IMR-90 (cell line): ENCODE measurements around the gene C11orf42. TPM values are rescaled to one million over a fixed set of nuclear protein-coding genes. Genes with fewer than 3 reads are reported as not detected.

Experiments used
- ATAC-seq: fragments of 200-7000 bp; cut with Tn5 transposase; 2 replicates; pipeline ENCODE4 v1.9.1; 2020; ENCODE audit warnings: low read depth, mild to moderate bottlenecking, moderate library complexity
- BruUV-seq: library from RNA; stranded (reverse); fragments of 400-500 nt; replicated peaks from 2 replicates; lab custom pipeline; 2021; lab: Mats Ljungman, UMichigan
- CTCF ChIA-PET: fragments of 300-600 bp; formaldehyde crosslinking; extraction: SDS; loops from one replicate; lab custom pipeline; 2021; ENCODE audit warnings: antibody characterized with exemption; lab: Yijun Ruan, JAX
- POLR2A ChIA-PET: fragments of 300-600 bp; sonication (Branson Sonifier 250); formaldehyde crosslinking; loops from one replicate; lab custom pipeline; 2022; ENCODE audit warnings: antibody characterized with exemption; ENCODE audit not compliant: unreplicated experiment; lab: Charles Lee
- DNase-seq: peaks from one replicate; pipeline ENCODE4 v3.0.0; 2013
- H2AFZ ChIP-seq: replicated peaks from 2 replicates; pipeline ENCODE3; 2013; ENCODE audit warnings: low read length, mild to moderate bottlenecking; ENCODE audit not compliant: poor library complexity
- H2AK5ac ChIP-seq: 2 replicates; pipeline ENCODE4 v1.6.1; 2013; ENCODE audit warnings: low read depth, low read length, inconsistent platforms
- H2AK9ac ChIP-seq: replicated peaks from 2 replicates; pipeline ENCODE3; 2013; ENCODE audit warnings: mild to moderate bottlenecking, low read depth, low read length, moderate library complexity; ENCODE audit not compliant: poor library complexity
- H2BK120ac ChIP-seq: 2 replicates; pipeline ENCODE4 v1.6.1; 2013; ENCODE audit warnings: low read depth, low read length, inconsistent platforms
- H2BK15ac ChIP-seq: 3 replicates; pipeline ENCODE4 v1.6.1; 2013; ENCODE audit warnings: low read depth, low read length, inconsistent platforms
- H2BK20ac ChIP-seq: 2 replicates; pipeline ENCODE4 v1.6.1; 2013; ENCODE audit warnings: low read depth, mild to moderate bottlenecking, inconsistent platforms, low read length, moderate library complexity
- H2BK5ac ChIP-seq: 2 replicates; pipeline ENCODE4 v1.6.1; 2013; ENCODE audit warnings: mild to moderate bottlenecking, low read depth, low read length, inconsistent platforms; ENCODE audit not compliant: poor library complexity, severe bottlenecking
- H3K14ac ChIP-seq: replicated peaks from 2 replicates; pipeline ENCODE4 v1.6.1; 2013; ENCODE audit warnings: low read depth, low read length, inconsistent platforms
- H3K18ac ChIP-seq: 2 replicates; pipeline ENCODE4 v1.6.1; 2013; ENCODE audit warnings: low read depth, low read length, control low read depth
- H3K23ac ChIP-seq: 2 replicates; pipeline ENCODE4 v1.6.1; 2013; ENCODE audit warnings: low read depth, low read length, inconsistent platforms
- H3K27ac ChIP-seq: 2 replicates; pipeline ENCODE4 v1.5.1; 2013; ENCODE audit warnings: mild to moderate bottlenecking, control low read depth, low read length; ENCODE audit not compliant: insufficient read depth
- H3K27me3 ChIP-seq: 2 replicates; pipeline ENCODE4 v1.6.1; 2013; ENCODE audit warnings: low read length; ENCODE audit not compliant: control insufficient read depth, insufficient read depth
- H3K36me3 ChIP-seq: 2 replicates; pipeline ENCODE4 v1.6.1; 2013; ENCODE audit warnings: low read length, mixed read lengths; ENCODE audit not compliant: control insufficient read depth, insufficient read depth
- H3K4ac ChIP-seq: 2 replicates; pipeline ENCODE4 v1.6.1; 2013; ENCODE audit warnings: low read depth, low read length, inconsistent platforms
- H3K4me1 ChIP-seq: 2 replicates; pipeline ENCODE4 v1.6.1; 2013; ENCODE audit warnings: low read length, mixed read lengths; ENCODE audit not compliant: control insufficient read depth, insufficient read depth
- H3K4me2 ChIP-seq: 2 replicates; pipeline ENCODE4 v1.6.1; 2013; ENCODE audit warnings: low read depth, mild to moderate bottlenecking, control low read depth, low read length, moderate library complexity
- H3K4me3 ChIP-seq: 2 replicates; pipeline ENCODE4 v1.5.1; 2013; ENCODE audit warnings: low read depth, mild to moderate bottlenecking, control low read depth, low read length, moderate library complexity; ENCODE audit not compliant: insufficient read depth
- H3K56ac ChIP-seq: 2 replicates; pipeline ENCODE4 v1.6.1; 2013; ENCODE audit warnings: low read length, inconsistent platforms; ENCODE audit not compliant: insufficient read depth; ENCODE audit errors: extremely low read depth
- H3K79me1 ChIP-seq, 2 experiments: 2 replicates each; pipeline ENCODE4 v1.6.1; 2013; ENCODE audit warnings: low read length in 2 of 2, inconsistent platforms in 1 of 2, low read depth in 1 of 2
- H3K9ac ChIP-seq: 2 replicates; pipeline ENCODE4 v1.6.1; 2013; ENCODE audit warnings: low read depth, low read length, control low read depth
- H3K9me1 ChIP-seq: 2 replicates; pipeline ENCODE4 v1.6.1; 2013; ENCODE audit warnings: low read length, inconsistent platforms; ENCODE audit not compliant: insufficient read depth
- H3K9me3 ChIP-seq: 2 replicates; pipeline ENCODE4 v1.6.1; 2013; ENCODE audit warnings: low read length; ENCODE audit not compliant: control insufficient read depth, insufficient read depth
- H4K20me1 ChIP-seq: 2 replicates; pipeline ENCODE4 v1.6.1; 2013; ENCODE audit warnings: low read length, inconsistent platforms; ENCODE audit not compliant: insufficient read depth
- H4K5ac ChIP-seq: 2 replicates; pipeline ENCODE4 v1.6.1; 2013; ENCODE audit warnings: mild to moderate bottlenecking, low read depth, low read length, control low read depth
- H4K8ac ChIP-seq, 2 experiments: 2 replicates each; pipeline ENCODE4 v1.6.1; 2013; ENCODE audit warnings: low read depth in 2 of 2, low read length in 2 of 2, control low read depth in 1 of 2, inconsistent platforms in 1 of 2
- H4K91ac ChIP-seq: 2 replicates; pipeline ENCODE4 v1.6.1; 2013; ENCODE audit warnings: low read depth, low read length, inconsistent platforms; ENCODE audit not compliant: insufficient read depth
- BHLHE40 ChIP-seq: fragments of 150-350 bp; IDR thresholded peaks from 2 replicates; pipeline ENCODE4 v1.6.1; 2016; ENCODE audit warnings: mild to moderate bottlenecking, low read depth, low read length
- CEBPB ChIP-seq: IDR thresholded peaks from 2 replicates; pipeline ENCODE4 v1.6.1; 2012; ENCODE audit warnings: low read depth, low read length, improper control_type of control experiment
- CHD1 ChIP-seq: IDR thresholded peaks from 2 replicates; pipeline ENCODE4 v1.6.1; 2012; ENCODE audit warnings: low read depth, low read length, improper control_type of control experiment
- CTCF ChIP-seq: conservative IDR thresholded peaks from 2 replicates; pipeline ENCODE4 v1.5.1; 2012; ENCODE audit warnings: mild to moderate bottlenecking, low read depth, low read length, improper control_type of control experiment
- ELK1 ChIP-seq: fragments of 150-350 bp; IDR thresholded peaks from 2 replicates; pipeline ENCODE4 v1.6.1; 2016; ENCODE audit warnings: low read depth, mild to moderate bottlenecking, low read length, moderate library complexity, borderline replicate concordance
- FOS ChIP-seq: fragments of 150-350 bp; IDR thresholded peaks from 2 replicates; pipeline ENCODE4 v1.6.1; 2016; ENCODE audit warnings: low read depth, low read length
- MAFK ChIP-seq: IDR thresholded peaks from 2 replicates; pipeline ENCODE4 v1.6.1; 2012; ENCODE audit warnings: low read depth, low read length, improper control_type of control experiment
- MAZ ChIP-seq: IDR thresholded peaks from 2 replicates; pipeline ENCODE4 v1.6.1; 2012; ENCODE audit warnings: low read depth, mild to moderate bottlenecking, low read length, improper control_type of control experiment, moderate library complexity, borderline replicate concordance
- MXI1 ChIP-seq: IDR thresholded peaks from 2 replicates; pipeline ENCODE4 v1.6.1; 2012; ENCODE audit warnings: low read depth, mild to moderate bottlenecking, low read length, moderate library complexity, borderline replicate concordance
- NFE2L2 ChIP-seq: fragments of 150-350 bp; IDR thresholded peaks from 2 replicates; pipeline ENCODE4 v1.6.1; 2016; ENCODE audit warnings: low read depth, mild to moderate bottlenecking, low read length
- POLR2A ChIP-seq: IDR thresholded peaks from 2 replicates; pipeline ENCODE4 v1.6.1; 2012; ENCODE audit warnings: mild to moderate bottlenecking, low read depth, low read length
- RAD21 ChIP-seq: IDR thresholded peaks from 2 replicates; pipeline ENCODE4 v1.6.1; 2012; ENCODE audit warnings: low read length, improper control_type of control experiment
- RCOR1 ChIP-seq: IDR thresholded peaks from 2 replicates; pipeline ENCODE4 v1.6.1; 2012; ENCODE audit warnings: mild to moderate bottlenecking, low read length, improper control_type of control experiment; ENCODE audit not compliant: insufficient replicate concordance
- RFX5 ChIP-seq: IDR thresholded peaks from 2 replicates; pipeline ENCODE4 v1.8.0; 2012; ENCODE audit warnings: low read depth, mild to moderate bottlenecking, low read length, moderate library complexity
- SMC3 ChIP-seq: fragments of 150-350 bp; IDR thresholded peaks from 2 replicates; pipeline ENCODE4 v1.6.1; 2016; ENCODE audit warnings: low read depth, mild to moderate bottlenecking, antibody characterized with exemption, low read length, moderate library complexity
- USF2 ChIP-seq: fragments of 150-350 bp; IDR thresholded peaks from 2 replicates; pipeline ENCODE4 v1.6.1; 2017; ENCODE audit warnings: mild to moderate bottlenecking, antibody characterized with exemption, low read length, low read depth
- WGBS, 2 experiments: methylation state at CpG; one replicate each; pipeline versions ENCODE4 v1.1.5 to v1.1.7; 2013; ENCODE audit warnings: missing lambda C conversion rate in 2 of 2; ENCODE audit not compliant: insufficient read length in 1 of 2; ENCODE audit errors: extremely low coverage in 2 of 2; 5-methylcytosine and 5-hydroxymethylcytosine counted together
- dilution Hi-C: fragments of 300-500 bp; cut with HindIII; formaldehyde crosslinking; loops from one replicate; pipeline ENCODE4 v1.14.3; 2018; ENCODE audit warnings: low sequenced_read_pairs; ENCODE audit not compliant: unreplicated experiment
- in situ Hi-C: fragments of 300-500 bp; cut with MboI; formaldehyde crosslinking; loops from 3 replicates; pipeline ENCODE4 v1.14.3; 2019; ENCODE audit warnings: low sequenced_read_pairs, inconsistent platforms, mixed read lengths
- intact Hi-C: fragments of 100-400 bp; cut with micrococcal nuclease; formaldehyde crosslinking; loops from 2 replicates; pipeline ENCODE4 v1.10.0; 2022
- polyA plus RNA-seq, 3 experiments: library from polyadenylated mRNA; depleted of rRNA; stranded (reverse); fragments of >200 nt; gene quantifications; 2 replicates each; pipeline ENCODE4 v1.2.3, GENCODE V29; 2012; ENCODE audit warnings: low replicate concordance in 1 of 3
- total RNA-seq: library from RNA; depleted of rRNA; stranded (reverse); fragments of >200 nt; gene quantifications from 2 replicates; pipeline ENCODE4 v1.2.3, GENCODE V29; 2012

C11orf42 gene
- total and polyA plus RNA-seq, 2 of the 4 experiments (the other 2 are of a cell fraction), result not detected

- DNase-seq (no peak), ATAC-seq (no peak)
- BruUV-seq, result no TSS peak
- Histone ChIP-seq H4K5ac (no peak overlapping the region), H3K9ac (no peak overlapping the region), H2BK5ac (no peak overlapping the region), H4K20me1 (no peaks in the 10 kb centered on the region), H2BK15ac (no peak overlapping the region), H3K36me3 (no peaks in the 10 kb centered on the region), H3K18ac (no peak overlapping the region), H2AK9ac (no peak overlapping the region), H3K14ac (no peak overlapping the region), H3K79me1 (no peaks in the 10 kb centered on the region), H3K4me2 (no peak overlapping the region), H3K4me3 (no peak overlapping the region), H2BK120ac (no peak overlapping the region), H3K23ac (no peak overlapping the region), H4K8ac (no peak overlapping the region), H3K9me3 (no peaks in the 10 kb centered on the region), H2AFZ (no peak overlapping the region), H3K4ac (no peak overlapping the region), H3K56ac (no peak overlapping the region), H3K27ac (no peak overlapping the region), H2BK20ac (no peak overlapping the region), H3K27me3 (peaks cover 29% of the 10 kb centered on the region), H3K9me1 (no peaks in the 10 kb centered on the region), H4K91ac (no peak overlapping the region), H3K4me1 (no peaks in the 10 kb centered on the region), H2AK5ac (no peak overlapping the region)
- in situ Hi-C loops, result no loop called here
- ChIA-PET CTCF (no interaction called here), POLR2A (no interaction called here)
- TF ChIP-seq CEBPB (no peak), ELK1 (no peak), FOS (no peak), MXI1 (no peak), RCOR1 (no peak), MAZ (no peak), NFE2L2 (no peak), MAFK (no peak), POLR2A (no peak), CTCF (no peak), BHLHE40 (no peak), RFX5 (no peak), CHD1 (no peak), USF2 (no peak), RAD21 (no peak), SMC3 (no peak)
- dilution Hi-C loops, result no loop called here
- 90% methylated on average over 2 of the region's 7 CpGs; no CpG with 5 or more reads in 1 of the 2 experiments for WGBS, 2 experiments
- intact Hi-C loops, result no loop called here
Measured at GRCh38 chr11:6241316-6241715, 36.0 kb downstream of the C11orf42 start.
